Astrocyte (in vitro differentiated cells and primary cell): ENCODE measurements around the gene DNAJC7. TPM values are rescaled to one million over a fixed set of nuclear protein-coding genes. Genes with fewer than 3 reads are reported as not detected.

Experiments used
- DNase-seq: peaks from one replicate; pipeline ENCODE4 v3.0.0-alpha.2; 2010; ENCODE audit warnings: low read depth
- FAIRE-seq: peaks from 2 replicates; lab custom pipeline; 2011; peaks lifted over from hg19 to GRCh38; lab: Jason Lieb, UNC
- H2AFZ ChIP-seq: 2 replicates; pipeline ENCODE4 v1.6.0; 2012; ENCODE audit warnings: low read depth, low read length, inconsistent platforms
- H3K27ac ChIP-seq: 2 replicates; pipeline ENCODE4 v1.5.1; 2011; ENCODE audit warnings: low read depth, low read length, inconsistent platforms
- H3K27me3 ChIP-seq: 2 replicates; pipeline ENCODE4 v1.6.0; 2011; ENCODE audit warnings: low read length, inconsistent platforms; ENCODE audit not compliant: insufficient read depth
- H3K36me3 ChIP-seq: 2 replicates; pipeline ENCODE4 v1.5.1; 2011; ENCODE audit warnings: low read length, inconsistent platforms; ENCODE audit not compliant: insufficient read depth
- H3K4me1 ChIP-seq: 2 replicates; pipeline ENCODE4 v1.5.1; 2011; ENCODE audit warnings: low read length, inconsistent platforms; ENCODE audit not compliant: insufficient read depth
- H3K4me2 ChIP-seq: 2 replicates; pipeline ENCODE4 v1.6.0; 2012; ENCODE audit warnings: low read length, inconsistent platforms
- H3K4me3 ChIP-seq: 2 replicates; pipeline ENCODE4 v1.5.1; 2011; ENCODE audit warnings: low read depth, mild to moderate bottlenecking, low read length, inconsistent platforms; ENCODE audit not compliant: insufficient read depth
- H3K79me2 ChIP-seq: 2 replicates; pipeline ENCODE4 v1.6.0; 2012; ENCODE audit warnings: mild to moderate bottlenecking, low read length, inconsistent platforms; ENCODE audit not compliant: insufficient read depth
- H3K9ac ChIP-seq: 2 replicates; pipeline ENCODE4 v1.6.0; 2012; ENCODE audit warnings: mild to moderate bottlenecking, low read length, inconsistent platforms
- H3K9me3 ChIP-seq: 2 replicates; pipeline ENCODE4 v1.5.1; 2012; ENCODE audit warnings: low read depth, mild to moderate bottlenecking, low read length, inconsistent platforms; ENCODE audit not compliant: insufficient read depth
- H4K20me1 ChIP-seq: 2 replicates; pipeline ENCODE4 v1.6.0; 2012; ENCODE audit warnings: low read length, inconsistent platforms; ENCODE audit not compliant: insufficient read depth
- H3K27ac Mint-ChIP-seq: one replicate; pipeline ENCODE4 v1.8.0; 2021; ENCODE audit warnings: mild to moderate bottlenecking, mixed read lengths; ENCODE audit not compliant: unreplicated experiment
- H3K27me3 Mint-ChIP-seq: one replicate; pipeline ENCODE4 v1.8.0; 2021; ENCODE audit warnings: low read depth, mixed read lengths; ENCODE audit not compliant: unreplicated experiment
- H3K36me3 Mint-ChIP-seq: one replicate; pipeline ENCODE4 v1.8.0; 2021; ENCODE audit warnings: low read depth, mixed read lengths; ENCODE audit not compliant: unreplicated experiment
- H3K4me1 Mint-ChIP-seq: one replicate; pipeline ENCODE4 v1.8.0; 2021; ENCODE audit warnings: low read depth, mixed read lengths; ENCODE audit not compliant: unreplicated experiment
- H3K4me3 Mint-ChIP-seq: one replicate; pipeline ENCODE4 v1.8.0; 2021; ENCODE audit warnings: mild to moderate bottlenecking, moderate library complexity, mixed read lengths; ENCODE audit not compliant: unreplicated experiment
- H3K9me3 Mint-ChIP-seq: one replicate; pipeline ENCODE4 v1.8.0; 2021; ENCODE audit warnings: mild to moderate bottlenecking, mixed read lengths; ENCODE audit not compliant: unreplicated experiment
- EZH2 ChIP-seq: IDR thresholded peaks from 2 replicates; pipeline ENCODE4 v1.6.1; 2012; ENCODE audit warnings: mild to moderate bottlenecking, low read length, inconsistent platforms; ENCODE audit not compliant: insufficient read depth
- total RNA-seq: library from RNA; stranded (reverse); gene quantifications from 2 replicates; pipeline ENCODE4 v1.2.1, GENCODE V29; 2021
- TF ChIP-seq, protein P1 (sequence below): IDR thresholded peaks from 2 replicates; pipeline ENCODE4 v1.5.1; 2011; ENCODE audit warnings: low read depth, mild to moderate bottlenecking, inconsistent platforms, low read length, moderate library complexity; ENCODE audit not compliant: insufficient read depth

Gene DNAJC7
- total RNA-seq, 1 donor from 2014 or later: 96.0 TPM

- no peak overlapping the region for H2AFZ ChIP-seq
- peaks cover 8% of the 10 kb centered on the region for H3K4me1 Mint-ChIP-seq
- H4K20me1 ChIP-seq: peaks cover 73% of the 10 kb centered on the region
- H3K9me3 ChIP-seq: no peaks in the 10 kb centered on the region
- no peaks in the 10 kb centered on the region for H3K27me3 ChIP-seq
- no peak overlapping the region for H3K4me3 ChIP-seq
- H3K9ac ChIP-seq: no peak overlapping the region
- peaks cover 36% of the 10 kb centered on the region for H3K36me3 Mint-ChIP-seq
- DNase-seq (no peak), FAIRE-seq (no peak)
- H3K79me2 ChIP-seq: peaks cover 47% of the 10 kb centered on the region
- H3K36me3 ChIP-seq: peaks cover 48% of the 10 kb centered on the region
- peaks cover 5% of the 10 kb centered on the region for H3K4me1 ChIP-seq
- H3K9me3 Mint-ChIP-seq: no peaks in the 10 kb centered on the region
- H3K4me2 ChIP-seq: no peak overlapping the region
- H3K4me3 Mint-ChIP-seq: no peak overlapping the region
- no peaks in the 10 kb centered on the region for H3K27me3 Mint-ChIP-seq
- no peak overlapping the region for H3K27ac ChIP-seq
- no peak for TF ChIP-seq EZH2
- TF ChIP-seq, protein P1, sequence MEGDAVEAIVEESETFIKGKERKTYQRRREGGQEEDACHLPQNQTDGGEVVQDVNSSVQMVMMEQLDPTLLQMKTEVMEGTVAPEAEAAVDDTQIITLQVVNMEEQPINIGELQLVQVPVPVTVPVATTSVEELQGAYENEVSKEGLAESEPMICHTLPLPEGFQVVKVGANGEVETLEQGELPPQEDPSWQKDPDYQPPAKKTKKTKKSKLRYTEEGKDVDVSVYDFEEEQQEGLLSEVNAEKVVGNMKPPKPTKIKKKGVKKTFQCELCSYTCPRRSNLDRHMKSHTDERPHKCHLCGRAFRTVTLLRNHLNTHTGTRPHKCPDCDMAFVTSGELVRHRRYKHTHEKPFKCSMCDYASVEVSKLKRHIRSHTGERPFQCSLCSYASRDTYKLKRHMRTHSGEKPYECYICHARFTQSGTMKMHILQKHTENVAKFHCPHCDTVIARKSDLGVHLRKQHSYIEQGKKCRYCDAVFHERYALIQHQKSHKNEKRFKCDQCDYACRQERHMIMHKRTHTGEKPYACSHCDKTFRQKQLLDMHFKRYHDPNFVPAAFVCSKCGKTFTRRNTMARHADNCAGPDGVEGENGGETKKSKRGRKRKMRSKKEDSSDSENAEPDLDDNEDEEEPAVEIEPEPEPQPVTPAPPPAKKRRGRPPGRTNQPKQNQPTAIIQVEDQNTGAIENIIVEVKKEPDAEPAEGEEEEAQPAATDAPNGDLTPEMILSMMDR: no peak
- peak overlapping the region; percentile 53 for H3K27ac Mint-ChIP-seq
Measured at GRCh38 chr17:41973408-41973811, 43.8 kb downstream of the DNAJC7 start.

GRCh38 chr17:41972571-41973407 is 44.5 kb downstream of the DNAJC7 start:
- Mint-ChIP-seq H3K9me3 (no peaks in the 10 kb centered on the region), H3K4me3 (no peak overlapping the region), H3K27me3 (no peaks in the 10 kb centered on the region), H3K4me1 (peaks cover 13% of the 10 kb centered on the region), H3K36me3 (peaks cover 38% of the 10 kb centered on the region), H3K27ac (peak overlapping the region; percentile 53)
- TF ChIP-seq, protein P1: no peak
- TF ChIP-seq EZH2: no peak
- DNase-seq (no peak), FAIRE-seq (no peak)
- Histone ChIP-seq H4K20me1 (peaks cover 75% of the 10 kb centered on the region), H3K9ac (no peak overlapping the region), H3K9me3 (no peaks in the 10 kb centered on the region), H3K4me1 (peaks cover 9% of the 10 kb centered on the region), H3K4me3 (no peak overlapping the region), H3K4me2 (no peak overlapping the region), H3K79me2 (peaks cover 50% of the 10 kb centered on the region), H2AFZ (no peak overlapping the region), H3K27ac (no peak overlapping the region), H3K27me3 (no peaks in the 10 kb centered on the region), H3K36me3 (peaks cover 43% of the 10 kb centered on the region)
